Keratinocyte (primary cell): ENCODE data around the gene COL9A2. TPM values are rescaled to one million over a fixed set of nuclear protein-coding genes. Genes with fewer than 3 reads are reported as not detected.

ENCODE experiments used
- DNase-seq: peaks from one replicate; pipeline ENCODE4 v3.0.0-alpha.2; 2011; ENCODE audit warnings: low read depth, missing footprints, low spot score
- FAIRE-seq: peaks from 2 replicates; lab custom pipeline; 2011; peaks lifted over from hg19 to GRCh38; lab: Jason Lieb, UNC
- H2AFZ ChIP-seq: 2 replicates; pipeline ENCODE4 v1.6.0; 2012; ENCODE audit warnings: low read length, control low read depth, inconsistent platforms; ENCODE audit not compliant: control insufficient read depth
- H3K27ac ChIP-seq: 2 replicates; pipeline ENCODE4 v1.5.1; 2011; ENCODE audit warnings: low read length; ENCODE audit not compliant: control insufficient read depth, insufficient read depth
- H3K27me3 ChIP-seq: 3 replicates; pipeline ENCODE4 v1.6.0; 2011; ENCODE audit warnings: low read length; ENCODE audit not compliant: control insufficient read depth, insufficient read depth; ENCODE audit errors: extremely low read depth
- H3K36me3 ChIP-seq, 2 experiments: 2 replicates in 1 of 2; 3 replicates in 1 of 2; pipeline ENCODE4 v1.5.1; 2011; ENCODE audit warnings: low read length in 2 of 2, mild to moderate bottlenecking in 1 of 2; ENCODE audit not compliant: control insufficient read depth in 2 of 2, insufficient read depth in 2 of 2; ENCODE audit errors: extremely low read depth in 1 of 2
- H3K4me1 ChIP-seq: 3 replicates; pipeline ENCODE4 v1.5.1; 2011; ENCODE audit warnings: low read length; ENCODE audit not compliant: control insufficient read depth, insufficient read depth; ENCODE audit errors: extremely low read depth
- H3K4me2 ChIP-seq: 3 replicates; pipeline ENCODE4 v1.6.0; 2011; ENCODE audit warnings: low read depth, low read length; ENCODE audit not compliant: control insufficient read depth, insufficient read depth; ENCODE audit errors: extremely low read depth
- H3K4me3 ChIP-seq, 3 experiments: fragments of 200-600 bp in 1 of 3; sonication (generic) in 1 of 3; 2 replicates in 2 of 3; 3 replicates in 1 of 3; pipeline ENCODE4 v1.5.1; 2011 to 2016; ENCODE audit warnings: low read length in 3 of 3, mild to moderate bottlenecking in 3 of 3, control low read depth in 2 of 3, inconsistent platforms in 1 of 3, low read depth in 1 of 3, mixed read lengths in 1 of 3, mixed run types in 1 of 3, moderate library complexity in 1 of 3; ENCODE audit not compliant: control insufficient read depth in 2 of 3, insufficient read depth in 2 of 3; ENCODE audit errors: extremely low read depth in 1 of 3
- H3K79me2 ChIP-seq: 2 replicates; pipeline ENCODE4 v1.6.0; 2012; ENCODE audit warnings: low read length; ENCODE audit not compliant: control insufficient read depth, insufficient read depth
- H3K9ac ChIP-seq: 3 replicates; pipeline ENCODE4 v1.6.0; 2011; ENCODE audit warnings: low read length; ENCODE audit not compliant: control insufficient read depth, insufficient read depth; ENCODE audit errors: extremely low read depth
- H3K9me1 ChIP-seq: 3 replicates; pipeline ENCODE4 v1.6.0; 2011; ENCODE audit warnings: low read length; ENCODE audit not compliant: control insufficient read depth, insufficient read depth; ENCODE audit errors: extremely low read depth
- H3K9me3 ChIP-seq: 2 replicates; pipeline ENCODE4 v1.5.1; 2012; ENCODE audit warnings: low read depth, low read length; ENCODE audit not compliant: control insufficient read depth
- H4K20me1 ChIP-seq: 3 replicates; pipeline ENCODE4 v1.6.0; 2011; ENCODE audit warnings: low read length; ENCODE audit not compliant: control insufficient read depth, insufficient read depth; ENCODE audit errors: extremely low read depth
- CTCF ChIP-seq, 3 experiments: IDR thresholded peaks in 1 of 3; conservative IDR thresholded peaks in 1 of 3; optimal IDR thresholded peaks in 1 of 3; 2 replicates in 2 of 3; 3 replicates in 1 of 3; pipeline versions ENCODE3 to v1.5.1; 2011; ENCODE audit warnings: low read length in 3 of 3, mild to moderate bottlenecking in 3 of 3, moderate library complexity in 2 of 3, control low read depth in 1 of 3, inconsistent platforms in 1 of 3; ENCODE audit not compliant: insufficient read depth in 2 of 3; ENCODE audit errors: extremely low read depth in 1 of 3
- EZH2 ChIP-seq: IDR thresholded peaks from one replicate; pipeline ENCODE4 v1.6.1; 2012; ENCODE audit warnings: inconsistent platforms, mild to moderate bottlenecking, low read length, moderate library complexity
- dilution Hi-C: fragments of 300-500 bp; cut with MboI; formaldehyde crosslinking; loops from one replicate; pipeline ENCODE4 v1.7.0; 2020; ENCODE audit warnings: low sequenced_read_pairs; ENCODE audit not compliant: extremely low pct_ligation_motif_present
- polyA plus RNA-seq, 5 experiments: library from polyadenylated mRNA; depleted of rRNA in 3 of 5; stranded (reverse) in 3 of 5; stranded (forward) in 1 of 5; unstranded in 1 of 5; fragments of >200 nt; gene quantifications; 1 replicate in 1 of 5; 2 replicates in 3 of 5; 3 replicates in 1 of 5; pipeline versions ENCODE4 v1.2.1 to v1.2.3, GENCODE V29; 2011 to 2012; ENCODE audit warnings: missing spikeins in 2 of 5, low read depth in 1 of 5, low replicate concordance in 1 of 5

COL9A2 gene
- polyA plus RNA-seq, 1 donor (not counting 4 experiments of a cell fraction or from before 2014, with no cell fraction given), result 1.6 TPM

GRCh38 chr1:40313329-40313957, 3.6 kb downstream of the COL9A2 start:
- Histone ChIP-seq H3K36me3 (no peaks in the 10 kb centered on the region), H3K9me1 (no peaks in the 10 kb centered on the region), H2AFZ (no peak overlapping the region), H3K27me3 (peaks cover 26% of the 10 kb centered on the region), H3K27ac (no peak overlapping the region), H3K9ac (no peak overlapping the region), H3K4me3 (no peak overlapping the region), H3K9me3 (no peaks in the 10 kb centered on the region), H3K79me2 (no peaks in the 10 kb centered on the region), H4K20me1 (no peaks in the 10 kb centered on the region), H3K4me2 (no peak overlapping the region), H3K4me1 (peaks cover 12% of the 10 kb centered on the region)
- FAIRE-seq (no peak), DNase-seq (no peak)
- TF ChIP-seq EZH2 (no peak), CTCF (optimal IDR thresholded peaks at IDR 0.05 in 1 of 3, IDR thresholded peaks at IDR 0.05 in 1 of 3, conservative IDR thresholded peaks at IDR 0.05 in 1 of 3; ENCODE audit: extremely low read depth in 1 of 3, insufficient read depth in 2 of 3, low read length in 3 of 3) (no peak)
- dilution Hi-C loops, result no loop called here

GRCh38 chr1:40312238-40313205, 4.6 kb downstream of the COL9A2 start:
- H2AFZ ChIP-seq, result no peak overlapping the region
- no peaks in the 10 kb centered on the region for H3K79me2 ChIP-seq
- H3K4me3 ChIP-seq, result no peak overlapping the region
- H3K27ac ChIP-seq, result no peak overlapping the region
- DNase-seq, result no peak
- H4K20me1 ChIP-seq, result no peaks in the 10 kb centered on the region
- H3K27me3 ChIP-seq, result peaks cover 21% of the 10 kb centered on the region
- no peaks in the 10 kb centered on the region for H3K36me3 ChIP-seq
- no peaks in the 10 kb centered on the region for H3K9me1 ChIP-seq
- dilution Hi-C loops, result no loop called here
- H3K4me2 ChIP-seq, result no peak overlapping the region
- no peak for FAIRE-seq
- H3K4me1 ChIP-seq, result peaks cover 12% of the 10 kb centered on the region
- TF ChIP-seq CTCF (optimal IDR thresholded peaks at IDR 0.05 in 1 of 3, IDR thresholded peaks at IDR 0.05 in 1 of 3, conservative IDR thresholded peaks at IDR 0.05 in 1 of 3; ENCODE audit: extremely low read depth in 1 of 3, insufficient read depth in 2 of 3, low read length in 3 of 3) (no peak), EZH2 (no peak)
- no peak overlapping the region for H3K9ac ChIP-seq
- no peaks in the 10 kb centered on the region for H3K9me3 ChIP-seq
